Stomach (tissue), 4 donors: Measurements from ENCODE around the gene GNAT2.

Source experiments
- CTCF ChIP-seq, 7 experiments: fragments of 450-650 bp in 4 of 7; fragments of 200-600 bp in 3 of 7; sonication (generic) in 3 of 7; IDR thresholded peaks; one replicate each; pipeline ENCODE4 v1.5.1; 2016 to 2019; ENCODE audit warnings: antibody characterized with exemption in 7 of 7, control low read depth in 2 of 7, mild to moderate bottlenecking in 1 of 7
- POLR2A ChIP-seq, 4 donors: fragments of 450-650 bp; IDR thresholded peaks; one replicate each; pipeline ENCODE4 v1.6.1; 2016; ENCODE audit warnings: antibody characterized with exemption in 4 of 4, control low read depth in 2 of 4, mild to moderate bottlenecking in 1 of 4, moderate library complexity in 1 of 4
- POLR2AphosphoS5 ChIP-seq, 3 donors: sonication (generic); formaldehyde crosslinking; IDR thresholded peaks; one replicate each; pipeline ENCODE4 v1.6.1; 2016; ENCODE audit warnings: antibody characterized with exemption in 3 of 3

- TF ChIP-seq POLR2A (IDR thresholded peaks at IDR 0.05) (no peak), CTCF (IDR thresholded peaks at IDR 0.05) (no peak), POLR2AphosphoS5 (IDR thresholded peaks at IDR 0.05) (no peak)
Measured at GRCh38 chr1:109659997-109660690, 40.7 kb upstream of the GNAT2 start.
